Mesenchymal stem cell (in vitro differentiated cells and primary cell): ENCODE results near the gene SNX20. TPM values are rescaled to one million over a fixed set of nuclear protein-coding genes. Genes with fewer than 3 reads are reported as not detected.

ENCODE experiments used
- DNase-seq: peaks from one replicate; pipeline ENCODE4 v3.0.0-alpha.2; 2013
- H2AFZ ChIP-seq: one replicate; pipeline ENCODE4 v1.6.1; 2013; ENCODE audit warnings: low read depth, mild to moderate bottlenecking, control low read depth, inconsistent platforms, low read length, moderate library complexity
- H2AK5ac ChIP-seq: 2 replicates; pipeline ENCODE4 v1.6.1; 2013; ENCODE audit warnings: low read length, moderate library complexity, mild to moderate bottlenecking, inconsistent platforms; ENCODE audit not compliant: severe bottlenecking
- H2BK120ac ChIP-seq: one replicate; pipeline ENCODE4 v1.6.1; 2013; ENCODE audit warnings: low read depth, mild to moderate bottlenecking, inconsistent platforms, low read length, moderate library complexity
- H2BK12ac ChIP-seq, 2 experiments: one replicate each; pipeline ENCODE4 v1.6.1; 2013; ENCODE audit warnings: inconsistent platforms in 2 of 2, low read length in 2 of 2, mild to moderate bottlenecking in 2 of 2, moderate library complexity in 2 of 2, control low read depth in 1 of 2
- H2BK15ac ChIP-seq: one replicate; pipeline ENCODE4 v1.6.1; 2013; ENCODE audit warnings: mild to moderate bottlenecking, low read depth, inconsistent platforms; ENCODE audit not compliant: poor library complexity, severe bottlenecking
- H2BK5ac ChIP-seq: 2 replicates; pipeline ENCODE4 v1.6.1; 2013; ENCODE audit warnings: low read depth, mild to moderate bottlenecking, low read length, control low read depth, inconsistent platforms; ENCODE audit not compliant: poor library complexity, severe bottlenecking
- H3K14ac ChIP-seq, 2 experiments: one replicate each; pipeline ENCODE4 v1.6.1; 2013; ENCODE audit warnings: inconsistent platforms in 2 of 2, low read length in 2 of 2, control low read depth in 1 of 2, mild to moderate bottlenecking in 1 of 2, moderate library complexity in 1 of 2
- H3K18ac ChIP-seq, 2 experiments: one replicate each; pipeline ENCODE4 v1.6.1; 2013; ENCODE audit warnings: inconsistent platforms in 2 of 2, low read length in 2 of 2, control low read depth in 1 of 2, low read depth in 1 of 2, mild to moderate bottlenecking in 1 of 2
- H3K23ac ChIP-seq, 2 experiments: one replicate each; pipeline ENCODE4 v1.6.1; 2013; ENCODE audit warnings: inconsistent platforms in 2 of 2, low read length in 2 of 2, mild to moderate bottlenecking in 2 of 2, moderate library complexity in 2 of 2, control low read depth in 1 of 2
- H3K27ac ChIP-seq: 2 replicates; pipeline ENCODE4 v1.5.1; 2013; ENCODE audit warnings: mild to moderate bottlenecking, moderate library complexity, low read length, control low read depth, inconsistent platforms; ENCODE audit not compliant: poor library complexity, severe bottlenecking
- H3K27me3 ChIP-seq, 2 experiments: 2 replicates each; pipeline versions ENCODE4 v1.6.1 to v1.7.0; 2013; ENCODE audit warnings: low read length in 2 of 2, mild to moderate bottlenecking in 2 of 2, moderate library complexity in 2 of 2, control low read depth in 1 of 2, inconsistent platforms in 1 of 2; ENCODE audit not compliant: control insufficient read depth in 1 of 2, insufficient read depth in 1 of 2
- H3K36me3 ChIP-seq, 2 experiments: 2 replicates each; pipeline versions ENCODE4 v1.6.1 to v1.7.0; 2013; ENCODE audit warnings: low read length in 2 of 2, control low read depth in 1 of 2, inconsistent platforms in 1 of 2, low read depth in 1 of 2, mild to moderate bottlenecking in 1 of 2; ENCODE audit not compliant: insufficient read depth in 2 of 2, control insufficient read depth in 1 of 2
- H3K4ac ChIP-seq, 2 experiments: one replicate each; pipeline ENCODE4 v1.6.1; 2013; ENCODE audit warnings: inconsistent platforms in 2 of 2, low read length in 2 of 2, mild to moderate bottlenecking in 2 of 2, moderate library complexity in 2 of 2, control low read depth in 1 of 2, low read depth in 1 of 2
- H3K4me1 ChIP-seq: 2 replicates; pipeline ENCODE4 v1.6.1; 2013; ENCODE audit warnings: low read depth, low read length, control low read depth; ENCODE audit not compliant: control insufficient read depth, insufficient read depth
- H3K4me2 ChIP-seq: 2 replicates; pipeline ENCODE4 v1.6.1; 2013; ENCODE audit warnings: low read length, mild to moderate bottlenecking, inconsistent platforms; ENCODE audit not compliant: poor library complexity, severe bottlenecking
- H3K4me3 ChIP-seq, 2 experiments: 2 replicates each; pipeline versions ENCODE4 v1.5.1 to v1.7.0; 2013; ENCODE audit warnings: low read length in 2 of 2, mild to moderate bottlenecking in 2 of 2, control low read depth in 1 of 2, low read depth in 1 of 2; ENCODE audit not compliant: insufficient read depth in 1 of 2
- H3K79me1 ChIP-seq: replicated peaks from 2 replicates; pipeline ENCODE4 v1.6.1; 2013; ENCODE audit warnings: mild to moderate bottlenecking, control low read depth, low read length, inconsistent platforms; ENCODE audit not compliant: poor library complexity, severe bottlenecking
- H3K9ac ChIP-seq: 2 replicates; pipeline ENCODE4 v1.7.0; 2013; ENCODE audit warnings: mild to moderate bottlenecking, low read length, moderate library complexity
- H3K9me3 ChIP-seq: 2 replicates; pipeline ENCODE4 v1.7.0; 2013; ENCODE audit warnings: mild to moderate bottlenecking, low read length; ENCODE audit not compliant: control insufficient read depth
- H4K8ac ChIP-seq: one replicate; pipeline ENCODE4 v1.6.1; 2013; ENCODE audit warnings: inconsistent platforms, mild to moderate bottlenecking, low read length, moderate library complexity
- H4K91ac ChIP-seq: one replicate; pipeline ENCODE4 v1.6.1; 2013; ENCODE audit warnings: mild to moderate bottlenecking, low read length, inconsistent platforms
- WGBS: methylation state at CpG from one replicate; pipeline ENCODE4 v1.1.7; 2013; ENCODE audit warnings: mixed read lengths; 5-methylcytosine and 5-hydroxymethylcytosine counted together
- polyA plus RNA-seq, 2 experiments: library from polyadenylated mRNA; stranded (reverse); fragments of 200-250 nt; gene quantifications; one replicate each; pipeline ENCODE4 v1.2.3, GENCODE V29; 2013

Gene SNX20, protein sequence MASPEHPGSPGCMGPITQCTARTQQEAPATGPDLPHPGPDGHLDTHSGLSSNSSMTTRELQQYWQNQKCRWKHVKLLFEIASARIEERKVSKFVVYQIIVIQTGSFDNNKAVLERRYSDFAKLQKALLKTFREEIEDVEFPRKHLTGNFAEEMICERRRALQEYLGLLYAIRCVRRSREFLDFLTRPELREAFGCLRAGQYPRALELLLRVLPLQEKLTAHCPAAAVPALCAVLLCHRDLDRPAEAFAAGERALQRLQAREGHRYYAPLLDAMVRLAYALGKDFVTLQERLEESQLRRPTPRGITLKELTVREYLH
- polyA plus RNA-seq (2013, experiment 1 of 2), result not detected
- not detected for polyA plus RNA-seq (2013, experiment 2 of 2)

DNA sequence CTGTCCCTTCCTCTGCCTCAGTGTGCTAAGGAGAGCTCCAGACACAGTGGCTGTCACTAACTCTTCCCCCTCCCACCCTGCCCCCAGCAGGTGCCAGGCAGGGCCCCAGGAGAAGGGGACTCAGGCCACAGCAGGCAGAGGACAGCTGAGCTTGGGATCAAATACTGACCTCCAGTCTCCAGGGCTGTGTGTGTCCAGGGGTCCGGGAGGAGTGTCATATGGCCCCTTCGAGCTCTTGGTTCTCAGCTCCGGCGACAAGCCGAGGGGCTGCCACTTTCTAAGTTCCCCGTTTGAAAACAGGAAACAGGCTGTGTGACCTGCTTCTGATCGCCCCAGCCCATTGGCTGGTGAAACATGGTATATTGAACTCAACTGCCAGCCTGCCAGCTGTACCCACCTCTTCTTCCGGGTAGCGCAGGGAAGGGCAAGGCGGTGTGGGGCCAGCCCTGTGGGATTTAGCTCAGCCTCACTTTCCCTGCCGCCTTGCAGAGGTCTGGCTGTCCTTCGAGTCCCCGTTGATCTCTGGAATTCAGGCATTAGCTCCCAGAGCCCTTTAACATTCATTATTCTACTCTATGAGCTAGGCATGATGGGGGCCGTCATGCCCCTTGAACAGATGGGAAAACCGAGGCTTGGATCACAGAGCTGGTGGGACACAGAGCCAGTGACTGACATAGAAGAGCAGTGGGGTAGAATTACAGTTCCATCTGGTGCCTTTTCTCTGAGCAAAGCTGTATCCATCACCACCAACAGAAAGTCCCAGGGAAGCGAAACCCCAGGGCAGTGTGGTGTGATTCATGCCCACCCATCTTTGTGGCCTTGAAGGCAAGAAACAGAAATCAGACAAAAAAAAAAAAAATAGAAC lies at the start of gene SNX20:
SNX20 (minus strand) TSS at position 292 of the 865 bp plus-strand sequence. CDS start 3,786 bp downstream, outside the sequence.
- no peak within 1 kb of the TSS for H2AK5ac ChIP-seq
- H2BK120ac ChIP-seq, result no peak within 1 kb of the TSS
- no peaks in the 10 kb centered on the region for H3K79me1 ChIP-seq
- H3K4me2 ChIP-seq, result no peak within 1 kb of the TSS
- peak within 1 kb of the TSS in 1 of 2 experiments; percentile 58 for H3K14ac ChIP-seq
- no peak within 1 kb of the TSS for H2BK12ac ChIP-seq
- H3K4me3 ChIP-seq, result no peak within 1 kb of the TSS
- H3K23ac ChIP-seq, result no peak within 1 kb of the TSS
- no peak within 1 kb of the TSS for H3K18ac ChIP-seq
- H3K27me3 ChIP-seq, result peaks cover 9 to 10% of the 10 kb centered on the region in 2 experiments
- no peak within 1 kb of the TSS for H2AFZ ChIP-seq
- H3K4me1 ChIP-seq, result no peaks in the 10 kb centered on the region
- H4K91ac ChIP-seq, result no peak within 1 kb of the TSS
- no peak within 1 kb of the TSS for H2BK15ac ChIP-seq
- H2BK5ac ChIP-seq, result no peak within 1 kb of the TSS
- H3K4ac ChIP-seq, result no peak within 1 kb of the TSS
- no peaks in the 10 kb centered on the region for H3K9me3 ChIP-seq
- H3K27ac ChIP-seq, result no peak within 1 kb of the TSS
- DNase-seq, result no peak
- H3K9ac ChIP-seq, result no peak within 1 kb of the TSS
- H4K8ac ChIP-seq, result no peak within 1 kb of the TSS
- WGBS, result 87% methylated on average over 16 of the region's 16 CpGs
- H3K36me3 ChIP-seq, result no peaks in the 10 kb centered on the region

DNA sequence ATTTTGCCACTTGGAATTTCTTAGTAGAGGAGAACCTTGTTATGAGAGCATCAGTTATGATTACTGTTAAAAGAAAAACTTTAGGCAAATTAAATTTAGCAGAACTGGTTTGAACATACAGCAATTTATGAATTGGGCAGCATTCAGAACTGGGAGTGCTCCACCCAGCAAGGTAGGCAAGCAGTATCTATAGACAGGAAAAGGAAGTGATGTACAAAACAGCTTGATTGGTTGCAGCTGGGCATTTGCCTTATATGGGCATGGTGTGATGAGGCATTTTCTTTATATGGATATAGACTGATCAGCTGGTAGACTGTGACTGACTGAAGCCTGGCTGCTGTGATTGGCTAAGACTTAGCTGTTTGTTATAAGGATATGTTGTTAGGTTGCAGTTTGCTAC lies 43.2 kb upstream of the SNX20 start:
- H2AK5ac ChIP-seq, result no peak overlapping the region
- no peak for DNase-seq
- no peaks in the 10 kb centered on the region for H3K4me1 ChIP-seq
- no peak overlapping the region for H3K4ac ChIP-seq
- no peak overlapping the region for H2BK5ac ChIP-seq
- H3K4me2 ChIP-seq, result no peak overlapping the region
- no peak overlapping the region for H3K4me3 ChIP-seq
- no peaks in the 10 kb centered on the region for H3K27me3 ChIP-seq
- H3K9me3 ChIP-seq, result no peaks in the 10 kb centered on the region
- no peak overlapping the region for H3K14ac ChIP-seq
- no peak overlapping the region for H3K9ac ChIP-seq
- H2AFZ ChIP-seq, result no peak overlapping the region
- no peaks in the 10 kb centered on the region for H3K79me1 ChIP-seq
- H2BK120ac ChIP-seq, result no peak overlapping the region
- no peaks in the 10 kb centered on the region for H3K36me3 ChIP-seq
- H2BK12ac ChIP-seq, result no peak overlapping the region
- H3K18ac ChIP-seq, result no peak overlapping the region
- H3K23ac ChIP-seq, result no peak overlapping the region
- H3K27ac ChIP-seq, result no peak overlapping the region
- H4K91ac ChIP-seq, result no peak overlapping the region
- no peak overlapping the region for H2BK15ac ChIP-seq
- no peak overlapping the region for H4K8ac ChIP-seq

DNA sequence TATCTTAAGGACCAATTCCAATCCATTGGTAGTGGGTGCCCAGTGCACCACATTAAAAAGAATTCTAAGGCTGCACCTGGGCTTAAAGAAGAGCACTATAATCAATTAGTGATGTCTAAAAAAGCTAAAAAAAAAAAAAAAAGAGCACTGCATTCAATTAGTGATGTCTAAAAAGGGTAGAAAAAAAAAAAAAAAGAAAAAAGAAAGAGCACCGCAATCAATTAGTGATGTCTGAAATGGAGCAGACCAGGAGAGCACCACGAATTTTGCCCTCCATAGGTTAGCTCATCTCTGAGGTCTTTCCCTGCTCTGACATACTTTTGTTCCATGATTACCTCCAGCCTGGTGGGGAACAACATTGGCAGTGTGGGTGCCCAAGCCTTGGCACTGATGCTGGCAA lies 41.8 kb upstream of the SNX20 start:
- no peaks in the 10 kb centered on the region for H3K79me1 ChIP-seq
- H3K9ac ChIP-seq, result no peak overlapping the region
- H3K4me3 ChIP-seq, result no peak overlapping the region
- H4K91ac ChIP-seq, result no peak overlapping the region
- no peak overlapping the region for H3K4me2 ChIP-seq
- no peak overlapping the region for H2AFZ ChIP-seq
- no peak overlapping the region for H2AK5ac ChIP-seq
- H3K4ac ChIP-seq, result no peak overlapping the region
- no peak overlapping the region for H2BK120ac ChIP-seq
- no peak overlapping the region for H3K23ac ChIP-seq
- no peaks in the 10 kb centered on the region for H3K36me3 ChIP-seq
- H2BK12ac ChIP-seq, result no peak overlapping the region
- H3K27me3 ChIP-seq, result no peaks in the 10 kb centered on the region
- no peak overlapping the region for H2BK15ac ChIP-seq
- DNase-seq, result no peak
- H3K9me3 ChIP-seq, result no peaks in the 10 kb centered on the region
- H2BK5ac ChIP-seq, result no peak overlapping the region
- no peak overlapping the region for H3K18ac ChIP-seq
- H3K14ac ChIP-seq, result no peak overlapping the region
- no peak overlapping the region for H3K27ac ChIP-seq
- no peak overlapping the region for H4K8ac ChIP-seq
- no peaks in the 10 kb centered on the region for H3K4me1 ChIP-seq
- 67% methylated on average over 2 of the region's 2 CpGs for WGBS

DNA sequence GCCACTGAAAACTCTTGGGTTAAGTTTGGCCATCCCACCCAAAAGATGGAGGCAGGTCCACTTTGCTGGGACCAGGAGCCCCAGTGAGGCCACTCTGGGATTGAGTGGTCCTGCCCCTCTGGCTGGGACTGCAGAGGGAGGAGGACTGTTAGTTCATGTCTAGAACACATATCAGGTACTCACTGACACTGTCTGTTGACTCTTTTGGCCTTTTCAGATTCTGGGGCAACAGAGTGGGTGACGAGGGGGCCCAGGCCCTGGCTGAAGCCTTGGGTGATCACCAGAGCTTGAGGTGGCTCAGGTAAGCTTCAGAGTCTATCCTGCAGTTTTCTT lies 41.3 kb upstream of the SNX20 start:
- 45% methylated on average over 1 of the region's 1 CpG for WGBS
- no peaks in the 10 kb centered on the region for H3K4me1 ChIP-seq

More for the DNA sequence above, 41.3 kb upstream of the SNX20 start:
- no peak overlapping the region for H2BK12ac ChIP-seq
- H3K9me3 ChIP-seq, result no peaks in the 10 kb centered on the region
- H3K23ac ChIP-seq, result no peak overlapping the region
- no peaks in the 10 kb centered on the region for H3K36me3 ChIP-seq
- no peak overlapping the region for H2AFZ ChIP-seq
- H3K27me3 ChIP-seq, result peaks cover 0 to 3% of the 10 kb centered on the region in 2 experiments
- H3K18ac ChIP-seq, result no peak overlapping the region
- H3K4ac ChIP-seq, result no peak overlapping the region
- H3K4me2 ChIP-seq, result no peak overlapping the region
- H2BK5ac ChIP-seq, result no peak overlapping the region
- H4K91ac ChIP-seq, result no peak overlapping the region
- no peak overlapping the region for H3K4me3 ChIP-seq
- no peak overlapping the region for H4K8ac ChIP-seq
- no peak overlapping the region for H2BK120ac ChIP-seq
- H2AK5ac ChIP-seq, result no peak overlapping the region
- no peak for DNase-seq
- no peak overlapping the region for H3K14ac ChIP-seq
- H2BK15ac ChIP-seq, result no peak overlapping the region
- H3K27ac ChIP-seq, result no peak overlapping the region
- H3K9ac ChIP-seq, result no peak overlapping the region
- no peaks in the 10 kb centered on the region for H3K79me1 ChIP-seq
